Activated T-helper 1 cell treated with anti-CD3 and anti-CD28 coated beads, Interleukin-12 subunit alpha, Interleukin-12 subunit beta, Interleukin-2, Interleukin-4 antibody, amounts not matched to agents 30 ng/mL and 10 ng/mL and 1 ng/mL, durations not matched to agents 14 hours and 24 hours and 36 hours (primary cell): Measurements from ENCODE around the gene CYBA. TPM values are rescaled to one million over a fixed set of nuclear protein-coding genes. Genes with fewer than 3 reads are reported as not detected.

Experiments used
- DNase-seq: peaks from one replicate; pipeline ENCODE4 v3.0.0; 2021; ENCODE audit warnings: low spot score
- H3K27ac Mint-ChIP-seq: one replicate; pipeline ENCODE4 v1.8.0; 2021; ENCODE audit warnings: mild to moderate bottlenecking, mixed read lengths
- H3K27me3 Mint-ChIP-seq: one replicate; pipeline ENCODE4 v1.8.0; 2022; ENCODE audit warnings: mild to moderate bottlenecking, moderate library complexity, mixed read lengths; ENCODE audit not compliant: insufficient read depth
- H3K36me3 Mint-ChIP-seq: one replicate; pipeline ENCODE4 v1.8.0; 2021; ENCODE audit warnings: low read depth, mixed read lengths
- H3K4me1 Mint-ChIP-seq: one replicate; pipeline ENCODE4 v1.8.0; 2021; ENCODE audit warnings: low read depth, mixed read lengths
- H3K4me3 Mint-ChIP-seq: one replicate; pipeline ENCODE4 v1.8.0; 2021; ENCODE audit warnings: mild to moderate bottlenecking, moderate library complexity, mixed read lengths
- H3K9me3 Mint-ChIP-seq: one replicate; pipeline ENCODE4 v1.8.0; 2021; ENCODE audit warnings: mixed read lengths
- intact Hi-C: fragments of 100-400 bp; cut with micrococcal nuclease; formaldehyde crosslinking; loops from one replicate; pipeline ENCODE4 v1.15.1; 2024
- total RNA-seq: library from RNA; stranded (reverse); gene quantifications from 2 replicates; pipeline ENCODE4 v1.2.3, GENCODE V29; 2022

Gene CYBA
- total RNA-seq, 1 donor from 2014 or later, result 218 TPM

DNA sequence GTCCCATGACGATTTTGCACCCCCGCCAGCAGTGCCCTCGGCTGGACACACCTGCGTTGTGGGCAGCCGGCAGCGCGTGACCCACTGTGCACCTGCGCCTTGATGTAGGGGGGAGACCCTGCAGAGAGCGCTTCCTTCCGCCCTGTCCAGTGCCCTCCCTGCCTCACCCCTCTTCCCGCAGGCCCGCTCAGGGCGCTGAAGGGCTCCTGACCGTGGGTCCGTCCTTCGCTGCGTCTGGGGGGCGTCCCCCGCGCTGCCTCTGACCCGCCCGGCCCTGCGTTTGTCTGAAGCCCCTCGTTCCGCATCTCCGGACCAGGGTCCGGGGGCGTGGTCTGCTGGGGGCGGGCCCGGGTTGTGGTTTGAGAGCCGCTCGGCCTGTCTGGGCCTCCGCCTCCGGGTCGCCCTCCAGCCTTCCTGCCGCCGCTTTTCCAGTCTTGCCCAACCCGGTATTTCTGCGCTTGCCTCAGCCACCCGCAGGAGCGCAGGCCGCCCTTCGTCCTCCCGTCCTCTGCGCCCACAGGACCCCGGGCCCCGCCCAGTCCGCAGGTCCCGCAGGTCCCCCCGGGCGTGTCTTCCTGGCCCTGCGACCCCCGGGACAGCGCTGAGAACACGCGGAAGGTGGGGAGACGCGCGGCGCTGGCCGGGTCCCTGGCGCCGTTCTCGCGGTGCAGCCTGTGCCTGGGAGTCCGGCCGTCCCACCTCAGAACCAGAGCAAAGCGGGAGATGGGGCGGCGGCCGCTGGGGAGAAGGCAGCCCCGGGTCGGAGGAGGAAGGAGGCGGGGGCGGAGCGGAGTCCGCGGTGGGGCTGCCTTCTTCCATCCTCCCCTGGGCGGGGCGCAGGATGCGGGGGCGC lies 16.5 kb downstream of the CYBA start:
- Mint-ChIP-seq H3K27ac (no peak overlapping the region), H3K9me3 (no peaks in the 10 kb centered on the region), H3K4me1 (peaks cover 21% of the 10 kb centered on the region), H3K27me3 (peaks cover 19% of the 10 kb centered on the region), H3K4me3 (peak overlapping the region; percentile 64), H3K36me3 (peaks cover 16% of the 10 kb centered on the region)
- peak; percentile 59 for DNase-seq
- intact Hi-C loops, result loop anchor here (1.0 to 5.0 kb wide), 2 partner anchors 17 to 148 kb away; partner anchors contain the start of gene CYBA

GRCh38 chr16:88633684-88634140 lies 17.1 kb downstream of the CYBA start:
- peak; percentile 17 for DNase-seq
- Mint-ChIP-seq H3K9me3 (no peaks in the 10 kb centered on the region), H3K4me3 (peak overlapping the region; percentile 64), H3K36me3 (peaks cover 16% of the 10 kb centered on the region), H3K27me3 (peaks cover 17% of the 10 kb centered on the region), H3K4me1 (peaks cover 21% of the 10 kb centered on the region), H3K27ac (no peak overlapping the region)
- intact Hi-C loops, result loop anchor here (1.0 to 5.0 kb wide), 2 partner anchors 18 to 149 kb away; partner anchors contain the start of gene CYBA

DNA sequence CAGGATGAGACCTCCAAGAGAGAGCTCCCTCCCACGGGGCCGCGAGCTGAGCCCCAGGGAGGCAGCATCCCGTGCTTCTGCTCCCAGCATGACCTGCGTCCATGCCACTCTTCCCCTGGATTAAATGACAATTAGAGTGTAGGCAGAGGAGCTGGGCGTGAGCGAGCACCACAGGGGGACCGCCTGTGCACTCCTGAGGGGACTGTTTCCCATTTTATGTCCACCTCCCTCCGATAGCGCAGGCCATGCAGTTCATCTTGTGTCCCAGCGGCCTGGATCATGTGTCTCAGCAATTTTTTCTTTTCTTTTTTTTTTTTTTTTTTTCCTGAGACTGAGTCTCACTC lies 18.3 kb downstream of the CYBA start:
- H3K4me3 Mint-ChIP-seq, result no peak overlapping the region
- intact Hi-C loops, result loop anchor here (5.0 kb wide), 1 partner anchor 150 kb away; no protein-coding TSS in a partner anchor
- H3K27ac Mint-ChIP-seq, result no peak overlapping the region
- DNase-seq, result no peak
- peaks cover 15% of the 10 kb centered on the region for H3K36me3 Mint-ChIP-seq
- peaks cover 6% of the 10 kb centered on the region for H3K27me3 Mint-ChIP-seq
- no peaks in the 10 kb centered on the region for H3K9me3 Mint-ChIP-seq
- H3K4me1 Mint-ChIP-seq, result peaks cover 13% of the 10 kb centered on the region

DNA sequence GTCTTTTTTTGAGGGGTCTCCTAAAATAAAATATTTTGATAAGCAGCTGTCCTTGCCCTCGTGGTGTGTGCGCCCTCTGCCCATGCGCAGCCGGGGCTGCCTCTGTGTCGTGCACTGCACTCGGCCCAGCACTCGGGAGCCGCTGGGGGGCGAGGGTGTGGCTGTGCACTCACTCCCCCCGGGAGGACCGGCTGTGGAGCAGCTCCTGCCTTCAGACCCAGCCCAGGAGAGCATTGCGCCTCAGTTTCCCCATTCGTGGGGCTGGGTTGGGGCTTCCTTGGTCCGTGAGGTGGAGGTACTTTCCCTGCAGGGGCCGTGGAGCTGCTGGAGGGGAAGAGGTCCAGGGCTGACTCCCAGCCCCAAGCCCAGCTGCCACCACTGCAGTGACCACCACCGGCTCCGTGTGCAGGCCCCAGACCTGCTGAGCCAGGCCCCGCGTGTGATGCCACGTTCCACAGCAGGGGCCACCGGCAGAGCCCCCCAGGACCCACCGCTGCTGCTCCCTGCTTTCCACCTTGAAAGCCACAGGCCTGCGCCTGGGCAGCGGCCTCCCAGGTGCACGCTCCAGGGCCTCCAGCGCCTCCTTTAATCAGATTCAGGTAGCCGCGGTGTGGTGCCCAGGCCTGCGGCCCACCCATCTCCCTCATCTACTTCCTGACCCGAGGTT lies 18.8 kb downstream of the CYBA start:
- Mint-ChIP-seq H3K4me1 (peaks cover 8% of the 10 kb centered on the region), H3K36me3 (peaks cover 20% of the 10 kb centered on the region), H3K4me3 (no peak overlapping the region), H3K27ac (no peak overlapping the region), H3K27me3 (peaks cover 2% of the 10 kb centered on the region), H3K9me3 (no peaks in the 10 kb centered on the region)
- no peak for DNase-seq
- intact Hi-C loops, result loop anchor here (5.0 kb wide), 1 partner anchor 150 kb away; no protein-coding TSS in a partner anchor

DNA sequence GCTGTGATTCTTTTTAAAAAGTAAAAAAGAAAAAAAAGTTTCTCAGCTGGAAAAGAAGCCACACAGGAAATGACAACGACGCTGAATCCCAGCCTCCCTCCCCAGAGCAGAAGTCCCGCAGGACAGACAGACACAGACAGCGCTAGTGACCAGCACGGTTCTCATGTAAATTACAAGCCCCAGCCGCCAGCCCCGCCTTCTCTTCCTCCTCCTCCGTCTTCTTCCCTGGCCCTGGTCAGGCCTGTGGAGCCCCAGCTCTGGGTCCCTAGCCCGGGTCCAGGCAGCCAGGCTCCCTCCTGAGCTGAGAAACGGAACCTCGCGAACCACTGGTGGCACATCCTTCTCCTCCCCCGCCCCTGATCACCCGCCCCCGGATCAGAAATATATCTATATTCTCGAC lies 19.5 kb downstream of the CYBA start:
- Mint-ChIP-seq H3K36me3 (peaks cover 23% of the 10 kb centered on the region), H3K4me3 (no peak overlapping the region), H3K9me3 (no peaks in the 10 kb centered on the region), H3K4me1 (peaks cover 6% of the 10 kb centered on the region), H3K27ac (no peak overlapping the region), H3K27me3 (no peaks in the 10 kb centered on the region)
- no peak for DNase-seq
- intact Hi-C loops, result loop anchor here (5.0 kb wide), 1 partner anchor 151 kb away; no protein-coding TSS in a partner anchor

DNA sequence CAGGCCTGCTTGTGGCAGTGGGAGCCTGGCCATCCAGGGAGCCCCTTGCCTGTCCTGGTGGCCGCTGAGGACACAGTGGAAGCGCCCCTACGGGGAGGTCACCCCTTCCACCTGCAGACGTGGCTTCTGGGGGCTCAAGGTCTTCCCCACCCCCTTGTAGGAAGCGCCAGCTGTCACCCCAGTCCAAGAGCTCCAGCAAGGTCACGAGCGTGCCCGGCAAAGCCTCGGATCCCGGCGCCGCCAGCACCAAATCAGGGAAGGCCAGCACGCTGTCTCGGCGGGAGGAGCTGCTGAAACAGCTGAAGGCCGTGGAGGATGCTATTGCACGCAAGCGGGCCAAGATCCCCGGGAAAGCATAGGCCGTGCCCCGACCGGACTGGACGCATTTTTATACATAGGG lies 19.9 kb downstream of the CYBA start:
- Mint-ChIP-seq H3K4me1 (peaks cover 2% of the 10 kb centered on the region), H3K27me3 (no peaks in the 10 kb centered on the region), H3K27ac (no peak overlapping the region), H3K4me3 (no peak overlapping the region), H3K36me3 (peaks cover 23% of the 10 kb centered on the region), H3K9me3 (no peaks in the 10 kb centered on the region)
- DNase-seq, result no peak
- intact Hi-C loops, result loop anchor here (5.0 kb wide), 1 partner anchor 151 kb away; no protein-coding TSS in a partner anchor

GRCh38 chr16:88630433-88630832 lies 20.4 kb downstream of the CYBA start:
- no peaks in the 10 kb centered on the region for H3K4me1 Mint-ChIP-seq
- intact Hi-C loops, result loop anchor here (5.0 kb wide), 1 partner anchor 152 kb away; no protein-coding TSS in a partner anchor
- peaks cover 23% of the 10 kb centered on the region for H3K36me3 Mint-ChIP-seq
- no peak overlapping the region for H3K4me3 Mint-ChIP-seq
- no peaks in the 10 kb centered on the region for H3K27me3 Mint-ChIP-seq
- no peak overlapping the region for H3K27ac Mint-ChIP-seq
- no peaks in the 10 kb centered on the region for H3K9me3 Mint-ChIP-seq
- DNase-seq, result no peak

DNA sequence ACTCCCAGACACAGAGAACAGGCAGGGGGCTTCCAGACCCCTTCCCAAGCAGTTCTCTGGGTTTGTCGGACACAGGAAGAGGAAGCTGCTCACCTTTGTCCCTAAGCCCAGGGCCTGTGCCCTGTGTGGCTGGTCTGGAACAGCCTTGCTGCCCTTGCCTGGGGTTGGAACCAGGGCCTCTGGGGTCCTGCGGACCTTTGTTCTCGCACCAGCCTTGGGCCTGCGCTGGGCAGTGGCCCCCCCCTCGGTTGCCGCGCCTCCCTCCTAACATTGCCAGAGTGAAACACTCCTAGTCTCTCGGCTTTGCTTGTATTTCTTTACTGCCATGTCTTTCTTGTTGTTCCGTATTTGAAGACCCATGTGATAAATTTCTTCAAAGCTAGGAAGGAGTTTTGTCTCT lies 21.0 kb downstream of the CYBA start:
- H3K4me3 Mint-ChIP-seq, result no peak overlapping the region
- no peaks in the 10 kb centered on the region for H3K9me3 Mint-ChIP-seq
- DNase-seq, result no peak
- H3K36me3 Mint-ChIP-seq, result peaks cover 21% of the 10 kb centered on the region
- H3K27ac Mint-ChIP-seq, result no peak overlapping the region
- intact Hi-C loops, result loop anchor here (5.0 kb wide), 1 partner anchor 152 kb away; no protein-coding TSS in a partner anchor
- H3K27me3 Mint-ChIP-seq, result no peaks in the 10 kb centered on the region
- H3K4me1 Mint-ChIP-seq, result no peaks in the 10 kb centered on the region

DNA sequence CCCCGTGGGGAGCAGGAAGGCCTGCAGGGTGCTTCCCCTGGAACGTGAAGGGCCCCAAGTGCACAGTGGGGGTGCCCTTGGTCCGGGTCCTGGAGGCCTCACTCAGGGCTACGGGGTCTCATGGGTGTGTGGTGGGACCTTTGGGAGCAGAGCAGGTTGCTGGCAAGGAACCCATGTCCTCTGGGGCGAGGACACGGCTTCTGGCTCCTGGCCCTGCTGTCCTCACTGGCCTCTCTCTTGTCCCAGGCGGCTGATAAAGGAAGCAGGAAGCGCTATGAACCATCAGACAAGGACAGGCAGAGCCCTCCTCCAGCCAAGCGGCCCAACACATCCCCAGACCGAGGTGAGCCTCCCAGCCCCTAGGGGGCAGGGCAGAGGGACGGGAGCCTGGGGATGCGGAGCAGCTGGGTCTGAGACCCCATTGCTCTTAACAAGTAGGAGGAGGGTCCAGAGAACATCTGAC lies 22.3 kb downstream of the CYBA start:
- no peak for DNase-seq
- Mint-ChIP-seq H3K27ac (no peak overlapping the region), H3K4me1 (no peaks in the 10 kb centered on the region), H3K4me3 (no peak overlapping the region), H3K27me3 (no peaks in the 10 kb centered on the region), H3K9me3 (no peaks in the 10 kb centered on the region), H3K36me3 (peaks cover 24% of the 10 kb centered on the region)
- intact Hi-C loops, result no loop called here

DNA sequence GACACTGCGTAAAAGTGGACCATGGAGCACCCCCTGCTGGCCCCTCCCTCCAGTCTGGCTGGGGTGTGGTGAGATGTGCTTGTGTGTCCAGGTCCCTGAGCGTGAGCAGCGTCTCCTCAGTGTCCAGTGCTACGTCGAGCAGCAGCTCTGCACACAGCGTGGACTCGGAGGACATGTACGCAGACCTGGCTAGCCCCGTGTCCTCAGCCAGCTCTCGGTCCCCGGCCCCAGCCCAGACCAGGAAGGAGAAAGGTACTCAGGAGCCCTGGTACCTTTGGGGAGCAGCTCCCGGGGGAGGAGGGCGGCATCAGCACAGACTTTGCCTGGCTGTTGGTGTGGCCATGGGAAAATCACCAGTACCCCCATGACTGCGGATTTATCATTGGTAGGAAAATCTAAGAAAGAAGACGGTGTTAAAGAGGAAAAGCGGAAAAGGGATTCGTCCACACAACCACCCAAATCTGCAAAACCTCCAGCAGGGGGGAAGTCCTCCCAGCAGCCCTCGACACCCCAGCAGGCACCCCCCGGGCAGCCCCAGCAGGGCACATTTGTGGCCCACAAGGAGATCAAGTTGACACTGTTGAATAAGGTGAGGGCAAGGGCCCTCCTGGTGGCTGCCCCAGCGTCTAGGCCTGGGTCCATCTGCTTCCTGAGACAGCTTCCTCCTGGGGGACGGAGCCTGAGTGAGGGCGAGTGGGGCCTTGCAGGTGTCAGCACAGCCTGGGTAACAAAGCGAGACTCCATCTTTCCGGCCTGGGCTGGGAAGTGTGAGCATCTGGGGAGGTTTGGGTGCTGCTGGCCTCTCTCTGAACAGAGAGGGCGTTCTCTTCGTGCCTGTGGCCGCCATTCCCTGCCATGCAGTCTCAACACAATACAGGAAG lies 23.1 kb downstream of the CYBA start:
- H3K4me1 Mint-ChIP-seq, result no peaks in the 10 kb centered on the region
- intact Hi-C loops, result no loop called here
- peaks cover 28% of the 10 kb centered on the region for H3K36me3 Mint-ChIP-seq
- H3K9me3 Mint-ChIP-seq, result no peaks in the 10 kb centered on the region
- peak overlapping the region; percentile 12 for H3K27ac Mint-ChIP-seq
- no peak overlapping the region for H3K4me3 Mint-ChIP-seq
- H3K27me3 Mint-ChIP-seq, result no peaks in the 10 kb centered on the region
- no peak for DNase-seq

DNA sequence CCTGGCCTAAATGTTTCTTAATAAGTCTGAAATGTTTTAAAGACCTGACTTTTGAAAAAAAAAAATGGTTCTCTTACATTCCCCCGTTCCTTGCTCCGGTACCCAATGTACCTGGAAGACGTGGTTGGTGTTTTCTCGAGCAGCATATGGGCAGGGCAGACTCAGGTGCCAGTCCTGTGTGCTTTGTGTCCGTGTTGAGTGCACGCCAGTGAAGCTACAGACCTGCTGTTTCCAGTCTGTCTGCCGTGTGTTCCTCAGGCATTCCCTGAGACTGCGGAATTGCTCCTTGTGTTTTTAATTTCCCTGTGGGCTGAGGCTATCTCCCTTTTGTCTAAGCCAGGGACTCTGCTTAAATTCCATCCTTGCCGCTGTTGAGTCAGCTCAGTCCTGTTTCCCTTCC lies 24.2 kb downstream of the CYBA start:
- Mint-ChIP-seq H3K27ac (no peak overlapping the region), H3K4me3 (no peak overlapping the region), H3K9me3 (no peaks in the 10 kb centered on the region), H3K4me1 (no peaks in the 10 kb centered on the region), H3K27me3 (no peaks in the 10 kb centered on the region), H3K36me3 (peaks cover 26% of the 10 kb centered on the region)
- intact Hi-C loops, result no loop called here
- no peak for DNase-seq

DNA sequence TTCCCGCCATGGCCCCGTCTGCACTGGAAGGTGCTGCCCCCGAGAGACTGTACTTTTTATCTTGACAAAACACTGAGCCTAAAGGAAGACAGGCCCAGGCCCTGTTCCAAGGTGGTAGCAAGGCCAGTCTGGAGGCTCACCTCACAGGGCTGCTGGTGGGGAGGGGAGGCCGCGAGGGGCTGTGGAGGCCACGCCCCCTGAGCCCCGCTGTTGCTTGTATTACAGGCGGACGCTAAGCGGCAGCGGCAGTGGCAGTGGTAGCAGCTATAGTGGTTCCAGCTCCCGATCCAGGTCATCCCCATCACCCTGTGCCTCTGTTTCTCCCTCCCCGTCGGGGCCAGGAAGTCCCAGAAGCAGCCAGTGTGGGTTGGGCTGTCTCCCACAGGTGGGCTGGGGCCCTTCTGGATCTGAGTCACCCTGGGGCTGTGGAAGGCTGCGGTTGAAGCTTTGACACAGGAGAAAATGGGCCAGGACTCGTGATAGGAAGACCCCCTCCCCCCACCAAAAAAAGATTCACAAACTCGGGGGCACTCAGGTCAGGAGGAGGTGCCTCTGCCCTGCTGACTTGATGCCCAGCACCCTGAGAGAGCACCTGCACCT lies 25.8 kb downstream of the CYBA start:
- no peak overlapping the region for H3K27ac Mint-ChIP-seq
- intact Hi-C loops, result no loop called here
- no peaks in the 10 kb centered on the region for H3K27me3 Mint-ChIP-seq

More for the DNA sequence above, 25.8 kb downstream of the CYBA start:
- Mint-ChIP-seq H3K4me3 (no peak overlapping the region), H3K36me3 (peaks cover 21% of the 10 kb centered on the region), H3K9me3 (no peaks in the 10 kb centered on the region), H3K4me1 (peaks cover 7% of the 10 kb centered on the region)
- no peak for DNase-seq
